Measurements from ENCODE around the gene PCDHA9.
"Not testable (repeated sequence)": the region's sequence is repeated elsewhere in the genome, so short reads cannot be mapped to it uniquely, and the experiment has no call there.

The PCDHA9 gene

GRCh38 chr5:140848139-140849102 is at the start of gene PCDHA9:
PCDHA9 (plus strand) TSS chr5:140848382; CDS start chr5:140848496, 114 bp downstream.
- DNase-seq = not testable (repeated sequence)

GRCh38 chr5:140800816-140801493 is 47.2 kb upstream of the PCDHA9 start, which contains the start of gene PCDHA3:
PCDHA3 (plus strand) TSS chr5:140801057.
- DNase-seq = no peak

GRCh38 chr5:140801494-140801841 is 46.7 kb upstream of the PCDHA9 start:
- no peak for DNase-seq

GRCh38 chr5:140802381-140802780 is 45.8 kb upstream of the PCDHA9 start:
- not testable (repeated sequence) for DNase-seq

GRCh38 chr5:140802781-140803271 is 45.4 kb upstream of the PCDHA9 start:
- no peak for DNase-seq

- no peak for DNase-seq
These were observed 41.1 kb upstream of the PCDHA9 start, which contains the start of gene PCDHA4 for GRCh38 chr5:140806834-140807775. PCDHA4 (plus strand) TSS chr5:140807068.

GRCh38 chr5:140808241-140808888 is 39.8 kb upstream of the PCDHA9 start:
- not testable (repeated sequence) for DNase-seq

GRCh38 chr5:140808889-140809291 is 39.3 kb upstream of the PCDHA9 start:
- DNase-seq = no peak

GRCh38 chr5:140821375-140822280 is 26.6 kb upstream of the PCDHA9 start, which contains the start of gene PCDHA5:
PCDHA5 (plus strand) TSS chr5:140821613.
- DNase-seq = no peak

GRCh38 chr5:140822281-140822629 is 25.9 kb upstream of the PCDHA9 start:
- DNase-seq = no peak

- not testable (repeated sequence) for DNase-seq
These were observed 25.2 kb upstream of the PCDHA9 start for GRCh38 chr5:140822969-140823368.

- DNase-seq = no peak
These were observed 24.7 kb upstream of the PCDHA9 start for GRCh38 chr5:140823475-140823874.

- no peak for DNase-seq
These were observed 20.3 kb upstream of the PCDHA9 start, which contains the start of gene PCDHA6 for GRCh38 chr5:140827704-140828361. PCDHA6 (plus strand) TSS chr5:140827960; CDS start chr5:140828092, 132 bp downstream.

- no peak for DNase-seq
These were observed 19.8 kb upstream of the PCDHA9 start for GRCh38 chr5:140828362-140828737.

- not testable (repeated sequence) for DNase-seq
These were observed 18.4 kb upstream of the PCDHA9 start for GRCh38 chr5:140829511-140830501.

GRCh38 chr5:140833993-140834392 is 14.2 kb upstream of the PCDHA9 start, which contains the start of gene PCDHA7:
PCDHA7 (plus strand) TSS chr5:140834269; CDS start chr5:140834384, 115 bp downstream.
- DNase-seq = no peak

GRCh38 chr5:140834439-140835008 is 13.7 kb upstream of the PCDHA9 start:
- not testable (repeated sequence) for DNase-seq
